Trophoblast cell (in vitro differentiated cells and primary cell): Measurements from ENCODE around the gene PTBP1.
"Not testable (repeated sequence)": the region's sequence is repeated elsewhere in the genome, so short reads cannot be mapped to it uniquely, and the experiment has no call there.

Source experiments
- DNase-seq, 2 donors: peaks; one replicate each; pipeline ENCODE4 v3.0.0-alpha.2; 2016
- H2AFZ ChIP-seq: 2 replicates; pipeline ENCODE4 v1.6.1; 2013; ENCODE audit warnings: low read length, moderate library complexity, mild to moderate bottlenecking; ENCODE audit not compliant: insufficient read depth, poor library complexity
- H2AK5ac ChIP-seq: 2 replicates; pipeline ENCODE4 v1.6.1; 2013; ENCODE audit warnings: mild to moderate bottlenecking, low read length
- H2BK120ac ChIP-seq: 2 replicates; pipeline ENCODE4 v1.6.1; 2013; ENCODE audit warnings: low read length, mild to moderate bottlenecking, moderate library complexity; ENCODE audit not compliant: insufficient read depth, poor library complexity
- H2BK12ac ChIP-seq: 2 replicates; pipeline ENCODE4 v1.6.1; 2013; ENCODE audit warnings: mild to moderate bottlenecking, low read length, moderate library complexity
- H2BK5ac ChIP-seq: 2 replicates; pipeline ENCODE4 v1.6.1; 2013; ENCODE audit warnings: low read length, low read depth, moderate library complexity, mild to moderate bottlenecking; ENCODE audit not compliant: poor library complexity
- H3K14ac ChIP-seq: 2 replicates; pipeline ENCODE4 v1.6.1; 2013; ENCODE audit warnings: mild to moderate bottlenecking, low read length
- H3K18ac ChIP-seq: 2 replicates; pipeline ENCODE4 v1.6.1; 2013; ENCODE audit warnings: mild to moderate bottlenecking, low read length
- H3K23ac ChIP-seq: 2 replicates; pipeline ENCODE4 v1.6.1; 2013; ENCODE audit warnings: low read length
- H3K27ac ChIP-seq: 2 replicates; pipeline ENCODE4 v1.5.1; 2013; ENCODE audit warnings: low read depth, mild to moderate bottlenecking, inconsistent platforms, low read length, moderate library complexity
- H3K27me3 ChIP-seq: 2 replicates; pipeline ENCODE4 v1.6.1; 2013; ENCODE audit warnings: inconsistent platforms, mild to moderate bottlenecking, low read length, moderate library complexity; ENCODE audit not compliant: insufficient read depth
- H3K36me3 ChIP-seq, 2 experiments: 1 replicate in 1 of 2; 2 replicates in 1 of 2; pipeline ENCODE4 v1.6.1; 2013; ENCODE audit warnings: low read length in 2 of 2, mild to moderate bottlenecking in 2 of 2, moderate library complexity in 1 of 2; ENCODE audit not compliant: insufficient read depth in 2 of 2, control insufficient read depth in 1 of 2
- H3K4ac ChIP-seq: 2 replicates; pipeline ENCODE4 v1.6.1; 2013; ENCODE audit warnings: low read depth, mild to moderate bottlenecking, low read length, moderate library complexity
- H3K4me1 ChIP-seq, 2 experiments: 1 replicate in 1 of 2; 2 replicates in 1 of 2; pipeline ENCODE4 v1.6.1; 2013; ENCODE audit warnings: low read length in 2 of 2, mild to moderate bottlenecking in 2 of 2, moderate library complexity in 1 of 2; ENCODE audit not compliant: insufficient read depth in 2 of 2, control insufficient read depth in 1 of 2
- H3K4me2 ChIP-seq: 2 replicates; pipeline ENCODE4 v1.6.1; 2013; ENCODE audit warnings: inconsistent platforms, mild to moderate bottlenecking, low read length, moderate library complexity
- H3K4me3 ChIP-seq: 2 replicates; pipeline ENCODE4 v1.5.1; 2013; ENCODE audit warnings: mild to moderate bottlenecking, low read depth, low read length, inconsistent platforms
- H3K79me1 ChIP-seq: one replicate; pipeline ENCODE4 v1.6.1; 2013; ENCODE audit warnings: low read length
- H3K79me2 ChIP-seq: 2 replicates; pipeline ENCODE4 v1.6.1; 2013; ENCODE audit warnings: low read length, mild to moderate bottlenecking; ENCODE audit not compliant: control insufficient read depth, insufficient read depth, poor library complexity
- H3K9ac ChIP-seq: 2 replicates; pipeline ENCODE4 v1.6.1; 2013; ENCODE audit warnings: mild to moderate bottlenecking, low read length
- H3K9me3 ChIP-seq: 2 replicates; pipeline ENCODE4 v1.6.1; 2013; ENCODE audit warnings: low read depth, mild to moderate bottlenecking, control low read depth, inconsistent platforms, low read length; ENCODE audit not compliant: insufficient read depth
- H4K12ac ChIP-seq: 2 replicates; pipeline ENCODE4 v1.6.1; 2013; ENCODE audit warnings: low read depth, mild to moderate bottlenecking, low read length, moderate library complexity
- H4K8ac ChIP-seq: 2 replicates; pipeline ENCODE4 v1.6.1; 2013; ENCODE audit warnings: low read depth, mild to moderate bottlenecking, low read length, moderate library complexity
- H4K91ac ChIP-seq: one replicate; pipeline ENCODE4 v1.6.1; 2013; ENCODE audit warnings: low read depth, mild to moderate bottlenecking, low read length, moderate library complexity
- WGBS: extraction: QIAGEN DNeasy Blood & Tissue Kit; methylation state at CpG from one replicate; pipeline ENCODE4 v1.1.7; 2013; ENCODE audit warnings: missing lambda C conversion rate; ENCODE audit not compliant: insufficient read length, insufficient coverage; ENCODE audit errors: extremely low coverage; 5-methylcytosine and 5-hydroxymethylcytosine counted together

The PTBP1 gene

DNA sequence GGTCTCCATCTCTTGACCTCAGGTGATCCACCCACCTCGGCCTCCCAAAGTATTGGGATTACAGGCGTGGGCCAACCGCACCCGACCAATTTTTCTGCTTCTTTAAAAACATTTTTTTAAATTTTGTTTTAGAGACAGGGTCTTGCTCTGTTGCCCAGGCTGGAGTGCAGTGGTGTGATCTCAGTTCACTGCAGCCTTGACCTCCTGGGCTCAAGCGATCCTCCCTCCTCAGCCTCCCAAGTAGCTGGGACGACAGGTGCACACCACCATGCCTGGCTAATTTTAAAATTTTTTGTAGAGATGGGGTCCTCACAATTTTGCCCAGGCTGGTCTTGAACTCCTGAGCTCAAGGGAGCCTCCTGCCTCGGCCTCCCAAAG, 45.5 kb downstream of the PTBP1 start:
- no CpG with 5 or more reads among the region's 7 CpGs for WGBS
- not testable (repeated sequence) for H2AK5ac ChIP-seq

GRCh38 chr19:843180-843835, 46.1 kb downstream of the PTBP1 start:
- H3K23ac ChIP-seq: no peak overlapping the region
- H2BK12ac ChIP-seq: no peak overlapping the region
- no peak overlapping the region for H3K27ac ChIP-seq
- H3K4me2 ChIP-seq: no peak overlapping the region
- no peak overlapping the region for H3K9ac ChIP-seq
- H4K91ac ChIP-seq: no peak overlapping the region
- H2BK5ac ChIP-seq: no peak overlapping the region
- no CpG with 5 or more reads among the region's 46 CpGs for WGBS
- H2AK5ac ChIP-seq: no peak overlapping the region
- no peak overlapping the region for H2BK120ac ChIP-seq
- no peak overlapping the region for H3K18ac ChIP-seq
- H3K27me3 ChIP-seq: peaks cover 18% of the 10 kb centered on the region
- no peaks in the 10 kb centered on the region for H3K36me3 ChIP-seq
- H2AFZ ChIP-seq: no peak overlapping the region
- H3K79me2 ChIP-seq: no peaks in the 10 kb centered on the region
- H4K12ac ChIP-seq: no peak overlapping the region
- H3K14ac ChIP-seq: no peak overlapping the region
- H3K4me3 ChIP-seq: no peak overlapping the region
- H3K79me1 ChIP-seq: no peaks in the 10 kb centered on the region
- peaks cover 6% of the 10 kb centered on the region for H3K9me3 ChIP-seq
- no peak for DNase-seq
- H4K8ac ChIP-seq: no peak overlapping the region
- peaks cover 2 to 4% of the 10 kb centered on the region in 2 experiments for H3K4me1 ChIP-seq
- H3K4ac ChIP-seq: no peak overlapping the region

More for the DNA sequence above, 45.5 kb downstream of the PTBP1 start:
- H3K4me3 ChIP-seq, H3K27ac ChIP-seq, H4K12ac ChIP-seq, H3K79me2 ChIP-seq, H2BK12ac ChIP-seq, H3K4me1 ChIP-seq, H2BK120ac ChIP-seq, H3K23ac ChIP-seq, H3K9me3 ChIP-seq, DNase-seq, H3K18ac ChIP-seq, H3K36me3 ChIP-seq, H4K8ac ChIP-seq, H2AFZ ChIP-seq, H3K14ac ChIP-seq, H3K79me1 ChIP-seq, H3K9ac ChIP-seq, H3K4me2 ChIP-seq, H4K91ac ChIP-seq, H3K4ac ChIP-seq, H2BK5ac ChIP-seq: not testable (repeated sequence)
- H3K27me3 ChIP-seq: peaks cover 18% of the 10 kb centered on the region

GRCh38 chr19:843836-844545, 46.7 kb downstream of the PTBP1 start:
- no peak for DNase-seq
- Histone ChIP-seq H3K9ac (no peak overlapping the region), H2AK5ac (no peak overlapping the region), H3K4ac (no peak overlapping the region), H2BK120ac (no peak overlapping the region), H3K18ac (no peak overlapping the region), H2BK5ac (no peak overlapping the region), H3K4me3 (no peak overlapping the region), H4K8ac (no peak overlapping the region), H3K36me3 (no peaks in the 10 kb centered on the region), H3K27ac (no peak overlapping the region), H2AFZ (no peak overlapping the region), H3K4me2 (no peak overlapping the region), H2BK12ac (no peak overlapping the region), H3K23ac (no peak overlapping the region), H3K14ac (no peak overlapping the region), H4K12ac (no peak overlapping the region), H3K4me1 (peaks cover 2 to 4% of the 10 kb centered on the region in 2 experiments), H3K9me3 (peaks cover 6% of the 10 kb centered on the region), H3K27me3 (peaks cover 18% of the 10 kb centered on the region), H3K79me2 (no peaks in the 10 kb centered on the region), H3K79me1 (no peaks in the 10 kb centered on the region), H4K91ac (no peak overlapping the region)
- no CpG with 5 or more reads among the region's 70 CpGs for WGBS

DNA sequence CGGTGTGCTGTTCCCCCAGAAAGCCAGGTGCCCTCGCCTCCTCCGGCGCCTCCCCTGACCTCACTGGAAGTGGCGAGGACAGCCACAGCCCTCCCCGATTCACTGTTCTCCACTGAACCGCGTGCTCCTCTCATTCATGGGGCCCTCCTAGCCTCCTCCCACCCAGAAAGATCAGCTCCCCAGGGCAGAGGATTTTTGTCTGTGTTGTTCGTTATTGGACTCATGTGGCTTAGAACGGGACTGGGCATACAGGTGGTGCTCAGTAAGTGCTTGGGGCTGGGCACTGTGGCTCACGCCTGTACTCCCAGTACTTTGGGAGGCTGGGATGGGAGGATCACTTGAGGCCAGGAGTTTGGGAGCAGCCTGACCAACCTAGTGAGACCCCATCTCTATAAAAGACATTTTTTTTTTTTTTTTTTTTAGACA, 47.3 kb downstream of the PTBP1 start:
- no peak overlapping the region for H3K23ac ChIP-seq
- no peak overlapping the region for H2BK12ac ChIP-seq
- H4K8ac ChIP-seq: no peak overlapping the region
- H2AK5ac ChIP-seq: no peak overlapping the region
- H2BK5ac ChIP-seq: no peak overlapping the region
- no peak overlapping the region for H3K4ac ChIP-seq
- H3K18ac ChIP-seq: no peak overlapping the region
- H3K27me3 ChIP-seq: peaks cover 18% of the 10 kb centered on the region
- peaks cover 2 to 4% of the 10 kb centered on the region in 2 experiments for H3K4me1 ChIP-seq
- H4K91ac ChIP-seq: no peak overlapping the region
- H3K36me3 ChIP-seq: no peaks in the 10 kb centered on the region
- H3K79me2 ChIP-seq: no peaks in the 10 kb centered on the region
- H3K27ac ChIP-seq: no peak overlapping the region
- no peak overlapping the region for H3K4me2 ChIP-seq
- H3K79me1 ChIP-seq: no peaks in the 10 kb centered on the region
- no peak overlapping the region for H2BK120ac ChIP-seq
- H3K9ac ChIP-seq: no peak overlapping the region
- no peak overlapping the region for H3K4me3 ChIP-seq
- no peak for DNase-seq
- H2AFZ ChIP-seq: no peak overlapping the region
- H3K14ac ChIP-seq: no peak overlapping the region
- H4K12ac ChIP-seq: no peak overlapping the region
- no CpG with 5 or more reads among the region's 11 CpGs for WGBS
- H3K9me3 ChIP-seq: peaks cover 6% of the 10 kb centered on the region
